RPMI7951 (cell line): ENCODE measurements around the gene LPP. TPM values are rescaled to one million over a fixed set of nuclear protein-coding genes. Genes with fewer than 3 reads are reported as not detected.

Source experiments
- DNase-seq: peaks from one replicate; pipeline ENCODE4 v3.0.0-alpha.2; 2012; ENCODE audit warnings: low read depth
- total RNA-seq: library from RNA; depleted of rRNA; stranded (reverse); fragments of >200 nt; shearing (Covaris generic); gene quantifications from 2 replicates; pipeline ENCODE4 v1.2.3, GENCODE V29; 2014

The LPP gene
- total RNA-seq, 1 experiment from 2014 or later, result 30.2 TPM

- no peak for DNase-seq
These were observed 752.3 kb downstream of the LPP start for GRCh38 chr3:188906236-188906635.

DNA sequence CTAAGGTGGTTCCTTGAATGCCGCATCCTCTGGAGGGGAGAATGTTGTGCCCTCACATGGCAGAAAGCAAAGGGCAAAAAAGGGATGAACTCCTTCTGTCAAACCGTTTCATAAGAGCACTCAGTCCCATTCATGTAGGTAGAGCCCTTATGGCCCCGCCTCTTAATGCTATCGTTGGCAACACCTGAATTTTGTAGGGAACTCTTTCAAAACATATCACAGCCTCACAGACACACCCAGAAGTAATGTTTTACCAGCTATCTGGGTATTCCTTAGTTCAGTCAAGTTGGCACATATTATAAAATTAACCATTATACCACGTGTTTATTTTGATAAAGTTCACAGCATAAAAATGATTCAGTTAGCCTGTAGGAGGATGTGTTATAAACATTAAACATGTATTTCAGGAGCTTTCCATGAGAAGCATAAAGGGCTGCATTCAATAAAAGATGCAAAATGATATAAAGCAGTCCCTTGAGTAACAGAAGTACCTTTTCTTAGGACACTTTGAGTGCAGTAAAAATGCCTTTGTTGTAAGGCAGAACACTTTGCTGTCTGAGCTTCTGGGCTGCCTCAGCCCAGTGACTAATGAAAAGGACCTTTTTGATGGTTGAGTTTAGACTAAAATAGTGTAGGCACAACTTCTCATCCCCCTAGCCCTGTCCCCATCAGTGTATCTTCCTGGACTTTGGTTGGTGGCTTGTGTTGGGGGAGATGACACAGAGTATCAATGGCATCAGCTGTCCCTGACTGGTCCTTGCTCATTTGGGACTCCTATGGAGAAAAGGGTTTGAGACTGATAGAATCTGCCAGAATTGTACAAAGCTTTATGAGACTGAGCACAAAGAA lies 754.3 kb downstream of the LPP start:
- no peak for DNase-seq

GRCh38 chr3:188911026-188911850 lies 757.3 kb downstream of the LPP start:
- DNase-seq, result no peak

GRCh38 chr3:188913084-188913483 lies 759.1 kb downstream of the LPP start:
- DNase-seq, result no peak

GRCh38 chr3:188914552-188914951 lies 760.6 kb downstream of the LPP start:
- peak; percentile 34 for DNase-seq

- no peak for DNase-seq
These were observed 761.2 kb downstream of the LPP start for GRCh38 chr3:188915127-188915526.

- DNase-seq, result no peak
These were observed 763.0 kb downstream of the LPP start for GRCh38 chr3:188916934-188917401.

- DNase-seq, result no peak
These were observed 764.1 kb downstream of the LPP start for GRCh38 chr3:188918093-188918492.

DNA sequence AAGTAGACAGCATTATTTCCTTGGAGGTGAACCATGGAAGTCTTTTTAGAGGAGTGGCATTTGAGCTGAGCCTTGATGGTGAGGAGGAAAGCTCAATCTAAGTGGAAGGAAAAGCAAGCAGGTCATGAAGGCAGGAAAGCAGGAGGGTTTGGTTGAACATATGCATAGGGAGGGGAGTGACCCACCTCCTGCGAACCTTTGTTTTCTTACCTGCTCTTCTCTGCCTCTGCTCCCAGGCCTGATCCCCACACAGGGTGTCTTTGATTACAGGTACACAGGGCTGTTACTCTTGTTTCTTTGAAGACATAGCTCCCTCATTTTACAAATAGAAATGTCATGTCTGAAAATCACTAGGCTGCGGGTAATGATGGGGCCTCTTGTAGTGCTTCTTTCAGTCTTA lies 769.7 kb downstream of the LPP start:
- no peak for DNase-seq

DNA sequence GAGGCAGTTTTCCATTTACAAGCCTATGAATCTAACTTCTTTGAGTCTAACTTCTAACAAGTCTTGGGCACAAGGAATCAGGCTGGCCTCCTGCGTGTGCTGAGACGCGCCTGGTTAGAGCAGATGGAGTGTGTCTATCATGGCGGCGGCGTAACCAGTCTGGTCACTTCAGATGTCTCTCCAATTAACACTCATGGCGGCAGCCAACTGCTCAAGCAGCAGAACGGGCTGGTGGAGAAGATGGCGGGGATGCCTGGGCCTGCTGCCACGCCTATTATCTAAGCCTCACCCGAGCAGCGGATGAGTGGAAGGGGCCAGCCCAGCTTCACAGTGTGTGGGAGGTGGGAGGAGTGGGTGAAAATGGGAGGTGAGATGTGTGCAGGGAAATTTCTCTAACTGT lies 771.4 kb downstream of the LPP start:
- no peak for DNase-seq

GRCh38 chr3:188926111-188926510 lies 772.2 kb downstream of the LPP start:
- DNase-seq, result no peak

DNA sequence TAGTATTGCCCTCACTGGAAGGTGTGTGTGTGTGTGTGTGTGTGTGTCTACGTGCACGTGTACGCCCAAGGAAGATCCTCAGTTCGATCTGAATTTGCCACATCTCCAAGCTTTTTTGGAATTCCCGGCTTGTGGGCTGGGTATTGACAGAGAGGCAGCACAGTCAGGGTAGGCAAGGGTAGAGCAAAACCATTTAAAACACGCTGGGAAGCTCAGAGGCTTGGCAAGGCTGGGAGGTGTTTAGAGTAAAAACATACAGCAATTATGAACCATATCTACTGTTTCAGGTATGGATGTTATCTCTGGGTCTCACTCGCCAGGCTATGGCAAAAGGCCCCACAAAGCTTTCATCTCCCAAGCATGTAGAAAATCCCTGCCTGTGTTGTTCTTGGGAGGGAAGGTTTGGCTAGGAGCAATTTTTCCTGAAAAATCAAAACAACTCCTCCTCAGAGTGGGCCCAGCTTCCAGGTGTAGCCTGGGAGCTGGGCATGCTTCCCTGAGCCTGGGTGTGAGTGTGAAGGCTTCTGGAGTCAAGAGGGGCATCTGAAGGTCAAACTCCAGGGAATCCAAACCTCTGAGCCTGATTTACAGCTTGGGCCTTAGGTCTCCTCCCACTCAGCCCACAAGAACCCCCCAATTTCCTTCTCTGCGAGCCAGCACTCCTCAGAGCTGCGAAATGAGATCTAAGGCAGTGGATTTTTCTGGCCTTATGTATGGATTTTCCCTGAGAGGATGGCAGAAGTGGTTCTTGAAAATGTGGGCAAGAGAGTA lies 773.0 kb downstream of the LPP start:
- no peak for DNase-seq

GRCh38 chr3:188927971-188928370 lies 774.0 kb downstream of the LPP start:
- no peak for DNase-seq

DNA sequence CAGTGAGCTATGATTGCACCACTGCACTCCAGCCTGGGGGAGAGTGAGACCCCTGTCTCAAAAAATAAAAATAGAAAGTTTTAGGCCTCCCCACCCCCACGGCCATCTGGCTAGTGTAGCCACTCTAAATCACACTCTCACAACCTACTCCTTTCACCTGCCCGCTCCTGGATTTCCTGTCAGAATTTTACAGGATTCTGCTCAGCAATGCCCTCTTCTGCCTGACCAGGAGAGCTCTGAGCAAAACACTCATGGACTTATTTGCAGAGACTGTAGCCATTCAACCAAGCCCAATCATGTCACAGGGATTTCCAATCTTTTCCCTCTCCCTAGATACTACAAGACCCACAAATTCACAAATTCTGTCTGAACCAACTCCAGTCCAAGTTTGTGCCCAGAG lies 775.2 kb downstream of the LPP start:
- no peak for DNase-seq

DNA sequence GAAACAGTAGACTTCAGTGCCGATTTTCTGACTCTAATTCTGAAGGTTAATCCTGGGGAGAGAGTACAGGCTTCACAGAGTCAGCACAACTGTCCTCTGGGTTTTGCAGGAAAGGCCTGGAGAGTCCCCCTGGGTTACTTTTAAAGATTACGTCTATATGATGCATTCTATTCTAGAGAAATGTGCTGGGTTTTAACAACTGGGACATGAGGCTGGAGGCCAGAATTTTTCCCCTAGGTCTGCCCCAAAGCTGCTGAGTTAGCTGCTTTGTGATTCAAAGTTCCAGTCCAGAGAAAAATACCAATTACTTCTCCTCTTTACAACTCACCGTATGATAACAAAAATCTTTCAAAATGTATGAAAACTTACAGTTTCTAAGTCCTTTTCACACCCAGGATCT lies 777.1 kb downstream of the LPP start:
- DNase-seq, result no peak

DNA sequence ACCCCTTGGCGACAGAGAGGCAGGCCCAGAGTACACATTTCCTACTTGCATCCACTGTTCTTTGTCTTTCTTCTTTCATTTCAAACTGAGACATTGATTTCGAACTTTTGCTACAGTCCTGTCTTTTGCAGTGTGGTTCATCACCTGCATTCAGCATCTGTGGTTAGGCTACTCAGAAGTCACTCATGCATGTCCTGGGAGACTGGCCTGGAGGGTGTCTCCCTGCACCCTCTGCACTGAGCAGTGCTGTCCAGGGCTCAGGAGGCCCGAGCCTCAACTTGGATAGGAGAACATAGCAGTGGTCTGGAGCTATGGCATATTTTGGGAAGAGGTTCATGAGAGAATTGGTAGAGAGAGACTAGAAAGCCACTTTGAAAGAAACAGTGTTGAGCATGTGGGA lies 777.6 kb downstream of the LPP start:
- DNase-seq, result peak; percentile 15

GRCh38 chr3:188934989-188935388 lies 781.0 kb downstream of the LPP start:
- DNase-seq, result no peak

DNA sequence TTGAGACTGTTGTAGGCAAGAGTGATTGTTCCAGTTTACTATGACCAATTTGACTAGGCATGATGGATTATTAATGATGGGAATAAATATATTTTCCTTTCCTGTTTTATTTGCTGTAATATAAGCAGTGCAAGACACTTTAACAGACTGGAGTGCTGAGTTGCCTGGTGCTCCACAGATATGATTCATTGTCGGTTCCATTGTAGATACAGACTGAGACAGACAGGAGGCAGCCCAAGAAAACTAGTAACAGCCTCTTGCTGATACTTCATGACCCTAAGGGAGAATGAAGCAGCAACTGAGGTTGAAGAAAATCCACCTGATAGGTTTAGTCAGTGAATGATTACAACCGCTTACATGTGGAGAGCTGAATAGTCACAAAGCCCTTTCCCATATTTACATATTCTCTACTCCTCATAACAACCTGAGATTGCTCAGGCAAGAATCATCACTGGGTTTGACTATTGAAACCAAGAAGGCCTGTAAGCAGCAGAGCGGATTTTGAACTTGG lies 782.7 kb downstream of the LPP start:
- no peak for DNase-seq

DNA sequence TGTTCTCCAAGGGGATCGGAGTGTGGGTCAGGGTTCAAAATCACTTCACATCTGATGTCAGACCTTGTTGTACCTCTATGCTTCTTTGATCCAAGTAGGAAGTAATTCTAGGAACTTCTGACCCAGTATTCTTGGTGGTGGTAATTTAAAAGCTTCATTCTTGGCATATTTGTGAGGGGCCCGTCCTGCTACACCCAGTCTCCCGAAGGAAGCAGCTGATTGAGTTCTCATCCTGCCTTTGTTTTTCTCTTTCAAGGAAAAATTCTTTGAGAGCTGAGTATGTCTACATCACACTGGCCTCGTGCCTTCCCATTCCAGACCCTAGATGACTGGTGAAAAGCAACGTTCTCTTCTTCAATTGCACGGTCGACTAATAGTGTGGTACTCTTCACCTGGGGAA lies 783.4 kb downstream of the LPP start:
- DNase-seq, result no peak

- DNase-seq, result no peak
These were observed 785.0 kb downstream of the LPP start for GRCh38 chr3:188938999-188939398.

DNA sequence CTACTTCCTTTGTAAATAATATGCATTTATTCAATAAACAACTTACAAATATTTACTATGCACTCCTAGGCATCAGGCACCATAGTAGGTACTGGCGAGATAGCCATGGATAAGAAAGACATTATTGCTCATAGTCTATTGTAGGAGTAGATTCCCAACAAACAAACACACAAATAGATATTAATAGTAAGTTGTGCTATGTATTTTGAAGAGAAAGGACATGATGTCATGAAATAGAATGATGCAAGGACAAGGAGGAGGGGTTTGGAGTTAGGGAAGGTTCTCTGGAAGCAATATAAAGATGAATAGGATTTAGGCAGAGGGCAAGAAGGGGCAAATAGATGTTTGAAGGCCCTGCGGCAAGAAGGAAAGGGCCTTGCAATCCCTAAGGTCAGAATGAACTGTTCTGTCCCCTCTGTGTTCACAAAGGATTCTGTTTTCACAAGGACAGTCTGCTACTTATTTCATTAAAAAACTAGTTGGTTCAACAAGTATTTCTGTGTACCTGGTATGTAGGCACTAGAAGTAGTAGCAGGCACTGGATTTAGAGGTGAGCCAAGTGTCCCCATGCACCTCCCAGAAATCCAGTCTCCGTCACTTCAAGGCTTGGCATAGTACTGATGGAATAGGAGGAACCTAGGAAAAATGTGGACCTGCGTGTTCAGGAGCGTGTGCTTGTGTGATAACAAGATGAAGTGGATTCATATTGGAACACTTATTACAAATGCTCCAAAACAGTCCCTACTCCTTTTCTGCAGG lies 786.0 kb downstream of the LPP start:
- no peak for DNase-seq
